Epidermal melanocyte (primary cell): ENCODE data around the gene PIGT.

Source experiments
- DNase-seq: peaks from one replicate; pipeline ENCODE4 v3.0.0; 2011; ENCODE audit warnings: low spot score; ENCODE audit not compliant: insufficient read length

PIGT gene

GRCh38 chr20:45415822-45416637, at the start of gene PIGT:
Gene PIGT (plus strand): TSS chr20:45416141. CDS start chr20:45416157, 16 bp downstream.
- peak; percentile 84 for DNase-seq

DNA sequence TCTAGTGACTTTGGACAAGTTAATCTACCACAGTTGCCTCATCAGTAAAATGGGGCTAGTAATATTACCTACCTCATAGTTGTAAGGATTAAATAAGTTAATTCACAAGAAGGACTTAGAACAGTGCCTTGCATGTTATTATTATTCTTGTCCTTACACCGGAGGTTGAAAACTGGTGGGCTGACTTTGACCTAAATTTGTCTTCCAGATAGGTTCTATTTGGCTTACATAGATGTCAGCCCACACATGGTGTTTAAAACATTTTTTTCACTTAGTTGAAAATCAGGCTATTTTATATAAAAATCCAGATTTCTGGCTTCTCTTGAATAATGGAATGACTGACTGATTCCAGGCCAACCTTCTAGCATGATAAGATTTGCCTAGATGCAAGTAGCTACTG, 49.7 kb upstream of the PIGT start:
- no peak for DNase-seq

- DNase-seq: no peak
Measured at GRCh38 chr20:45366631-45367030, 49.3 kb upstream of the PIGT start.

- DNase-seq: no peak
Measured at GRCh38 chr20:45367126-45367525, 48.8 kb upstream of the PIGT start.

GRCh38 chr20:45368221-45368980, 47.5 kb upstream of the PIGT start:
- no peak for DNase-seq

- DNase-seq: no peak
Measured at GRCh38 chr20:45370571-45371160, 45.3 kb upstream of the PIGT start.

DNA sequence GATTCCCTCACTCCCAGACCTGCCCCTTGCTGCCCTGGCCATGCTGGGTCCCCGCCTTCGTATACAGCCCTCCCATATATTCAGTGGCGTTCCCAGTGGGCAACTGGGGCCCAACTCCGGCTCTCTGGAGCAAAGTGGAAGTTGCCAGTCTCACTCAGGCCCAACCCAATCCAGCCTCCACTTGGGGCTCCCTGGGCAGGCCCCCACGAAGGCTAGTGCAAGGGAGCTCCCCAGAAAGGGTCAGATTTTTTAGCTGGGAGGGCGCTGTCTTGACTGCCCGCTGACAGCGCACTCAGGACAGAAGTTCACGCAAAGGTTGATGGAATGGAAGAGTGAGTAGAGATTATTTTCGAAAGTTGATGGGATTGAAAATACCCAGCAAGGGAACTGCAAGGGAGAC, 43.7 kb upstream of the PIGT start:
- DNase-seq: no peak

GRCh38 chr20:45372646-45373352, 43.1 kb upstream of the PIGT start:
- no peak for DNase-seq

- peak; percentile 73 for DNase-seq
Measured at GRCh38 chr20:45373353-45374100, 42.4 kb upstream of the PIGT start.

DNA sequence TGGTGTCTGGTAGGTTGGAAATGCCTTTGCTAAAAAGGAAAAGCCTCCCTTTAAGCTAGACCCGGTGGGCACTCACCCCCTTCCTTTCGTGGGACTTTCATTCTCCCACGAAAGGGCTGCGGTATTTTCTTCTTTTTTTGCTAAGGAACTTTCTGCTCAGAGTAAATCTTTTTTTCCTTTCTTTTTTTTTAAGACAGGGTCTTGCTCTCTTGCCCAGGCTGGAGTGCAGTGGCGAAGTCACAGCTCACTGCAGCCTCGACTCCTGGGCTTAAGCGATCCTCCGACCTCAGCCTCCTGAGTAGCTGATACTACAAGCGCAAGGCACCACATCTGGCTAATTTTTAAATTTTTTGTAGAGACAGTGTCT, 41.9 kb upstream of the PIGT start:
- DNase-seq: no peak

- DNase-seq: no peak
Measured at GRCh38 chr20:45374966-45375365, 41.0 kb upstream of the PIGT start.

DNA sequence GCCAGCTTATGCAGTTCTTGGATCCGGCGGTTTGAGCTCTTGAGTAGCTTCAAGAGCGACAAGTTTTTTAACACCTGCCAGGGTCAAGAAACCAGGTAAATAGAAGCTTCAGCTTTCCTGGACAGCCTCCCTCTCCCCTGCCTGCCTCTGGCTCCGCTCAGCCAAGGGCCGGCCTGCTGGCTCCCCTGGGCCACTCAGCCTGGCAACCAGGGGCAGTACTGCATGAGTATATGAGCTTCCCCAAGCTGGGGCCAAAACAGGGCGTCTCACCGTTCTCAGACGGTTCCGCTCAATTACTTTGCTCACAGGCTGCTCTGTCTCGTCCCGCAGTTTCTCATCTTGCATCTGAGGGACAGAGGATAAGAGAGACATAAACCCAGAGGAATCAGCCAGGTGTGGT, 38.7 kb upstream of the PIGT start:
- no peak for DNase-seq

GRCh38 chr20:45378191-45378590, 37.8 kb upstream of the PIGT start, which contains the start of gene TP53TG5:
Gene TP53TG5 (minus strand): TSS chr20:45378325. CDS start chr20:45378236, 89 bp downstream.
- no peak for DNase-seq

GRCh38 chr20:45387274-45387673, 28.7 kb upstream of the PIGT start:
- no peak for DNase-seq

DNA sequence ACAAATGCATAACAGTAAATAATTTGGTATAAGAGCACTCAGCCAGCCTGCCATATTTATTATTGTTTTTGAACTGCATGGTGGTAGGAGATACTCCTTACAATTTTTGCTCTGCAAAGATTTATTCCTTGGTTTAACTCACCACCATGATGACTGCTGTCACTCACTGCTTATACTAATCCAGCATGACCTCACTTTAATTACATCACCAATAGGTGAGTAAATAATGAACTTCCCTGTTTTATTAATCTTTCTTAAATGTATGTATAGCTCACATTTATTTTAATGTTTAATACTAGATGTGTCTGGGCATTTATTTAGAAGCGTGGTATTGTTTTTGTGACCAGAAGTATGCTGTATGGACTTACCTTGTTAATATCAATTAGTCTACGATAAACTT, 25.0 kb upstream of the PIGT start:
- no peak for DNase-seq

GRCh38 chr20:45391559-45391958, 24.4 kb upstream of the PIGT start:
- DNase-seq: no peak

DNA sequence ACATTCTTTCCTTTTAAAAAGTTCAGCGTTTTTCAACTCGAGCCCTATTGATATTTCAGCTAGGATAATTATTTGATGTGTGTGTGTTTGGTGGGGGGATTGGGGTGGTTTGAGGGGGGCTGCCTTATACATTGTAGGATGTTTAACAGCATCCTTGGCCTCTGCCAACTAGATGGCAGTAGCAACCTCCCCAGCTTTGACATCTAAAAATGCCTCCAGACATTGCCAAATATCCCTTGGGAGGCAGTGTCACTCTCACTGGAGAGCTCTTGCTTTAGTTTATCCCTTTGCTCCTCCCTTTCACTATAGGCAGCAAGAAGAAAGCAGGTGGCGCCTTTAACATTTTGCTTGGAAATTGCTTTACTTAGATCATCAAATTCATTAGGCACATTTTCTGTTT, 23.2 kb upstream of the PIGT start:
- no peak for DNase-seq

DNA sequence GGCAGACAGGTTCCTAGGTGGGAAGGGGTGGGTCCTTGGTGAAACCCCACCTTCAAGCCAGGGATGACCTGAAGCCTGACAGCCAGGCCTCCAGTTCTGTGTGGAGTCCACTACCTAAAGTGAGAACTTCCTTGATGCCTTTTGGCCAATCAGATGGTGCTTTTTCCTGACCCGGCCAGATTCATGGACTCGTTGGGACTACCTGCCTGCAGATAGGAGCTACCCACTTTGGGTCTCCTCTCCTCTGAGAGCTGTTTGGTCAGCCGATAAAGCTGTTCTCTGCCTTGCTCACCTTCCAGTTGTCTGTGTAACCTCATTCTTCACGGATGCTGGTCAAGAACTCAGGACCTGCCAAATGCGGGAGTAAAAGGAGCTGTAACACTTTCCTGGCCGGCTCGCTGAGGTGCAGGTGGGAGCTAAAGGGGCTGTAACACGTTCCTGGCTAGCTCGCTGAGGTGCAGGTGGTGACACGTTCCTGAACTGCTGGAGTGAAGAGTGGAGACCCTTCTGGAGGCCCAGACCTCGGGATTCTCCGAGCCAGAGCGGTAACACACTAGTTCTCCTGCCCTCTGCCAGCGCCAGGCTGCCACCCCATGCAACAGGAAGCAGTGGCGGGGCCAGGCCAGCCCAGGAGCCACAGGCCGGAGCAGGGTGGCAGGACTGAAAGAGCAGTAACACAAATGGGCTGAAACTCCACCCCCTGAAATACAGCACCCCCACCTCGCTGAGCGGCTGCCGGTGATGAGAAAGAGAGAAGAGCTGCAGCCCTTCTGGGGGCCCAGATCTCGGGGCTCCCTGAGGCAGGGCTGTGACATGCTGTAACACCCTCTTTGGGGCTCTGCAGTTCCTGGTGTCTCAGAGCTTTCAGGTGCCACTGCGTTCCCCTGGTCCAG, 21.5 kb upstream of the PIGT start:
- DNase-seq: no peak

- no peak for DNase-seq
Measured at GRCh38 chr20:45395114-45395415, 20.9 kb upstream of the PIGT start.

DNA sequence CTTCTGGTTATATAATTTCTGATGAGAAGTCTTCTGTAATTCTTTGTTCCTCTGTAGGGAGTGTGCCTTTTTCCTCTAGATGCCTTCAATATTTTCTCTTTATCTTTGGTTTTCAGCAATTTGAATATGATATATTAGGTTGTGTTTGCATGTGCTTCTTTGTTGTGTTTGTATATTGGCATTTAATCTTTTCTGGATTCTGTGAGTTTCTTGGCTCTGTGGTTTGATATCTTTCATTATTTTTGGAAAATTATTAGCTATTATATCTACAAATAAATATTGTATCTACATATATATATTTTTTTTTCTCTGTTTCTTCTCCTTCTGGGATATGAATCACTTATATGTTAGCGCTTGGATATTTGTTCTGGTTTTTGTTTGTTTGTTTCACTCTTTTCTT, 16.9 kb upstream of the PIGT start:
- no peak for DNase-seq
